HepG2 (cell line): ENCODE results near the gene DPEP1. TPM values are rescaled to one million over a fixed set of nuclear protein-coding genes. Genes with fewer than 3 reads are reported as not detected.
A peak's percentile ranks its signal among the peaks of the same experiment; 100 is the strongest.

Experiments
- FOXC1 ChIP-seq: sonication (generic); formaldehyde crosslinking; IDR thresholded peaks from 2 replicates; pipeline ENCODE4 v1.8.0; 2022; ENCODE audit warnings: mild to moderate bottlenecking, missing genetic modification reagents, borderline replicate concordance
- FOXK1 ChIP-seq: sonication (generic); formaldehyde crosslinking; IDR thresholded peaks from 2 replicates; pipeline ENCODE4 v1.4.0; 2020; ENCODE audit warnings: low read depth, missing genetic modification reagents, borderline replicate concordance
- NR2F2 ChIP-seq: IDR thresholded peaks from 2 replicates; pipeline ENCODE4 v1.6.1; 2012; ENCODE audit warnings: low read depth, inconsistent platforms, borderline replicate concordance
- ZC3H4 ChIP-seq: sonication (generic); formaldehyde crosslinking; IDR thresholded peaks from 2 replicates; pipeline ENCODE4 v1.4.0; 2020; ENCODE audit warnings: missing genetic modification reagents, borderline replicate concordance
- ZFX ChIP-seq: sonication (generic); formaldehyde crosslinking; IDR thresholded peaks from 2 replicates; pipeline ENCODE4 v1.4.0; 2020; ENCODE audit warnings: mild to moderate bottlenecking, low read depth, missing genetic modification reagents, moderate library complexity
- ZNF598 ChIP-seq: sonication (generic); formaldehyde crosslinking; IDR thresholded peaks from 2 replicates; pipeline ENCODE4 v1.5.1; 2020; ENCODE audit warnings: mild to moderate bottlenecking, missing genetic modification reagents, borderline replicate concordance
- ZNF614 ChIP-seq: IDR thresholded peaks from 2 replicates; pipeline ENCODE4 v1.6.1; 2018; ENCODE audit warnings: missing biosample characterization, missing genetic modification reagents, inconsistent platforms, borderline replicate concordance
- ZNF678 ChIP-seq: sonication (generic); formaldehyde crosslinking; IDR thresholded peaks from 2 replicates; pipeline ENCODE4 v1.4.0; 2020; ENCODE audit warnings: mild to moderate bottlenecking, missing genetic modification reagents
- polyA plus RNA-seq, 8 experiments: library from polyadenylated mRNA; depleted of rRNA in 3 of 8; stranded (reverse) in 7 of 8; unstranded in 1 of 8; fragments of >200 nt; fragmentation: Illumina TruSeq in 4 of 8; extraction: Trizol in 4 of 8; gene quantifications; 2 replicates each; pipeline versions ENCODE4 v1.2.1 to v1.2.3, GENCODE V29; 2011 to 2016; ENCODE audit warnings: low read depth in 4 of 8, missing spikeins in 1 of 8, mixed read lengths in 1 of 8; ENCODE audit not compliant: insufficient read depth in 1 of 8
- total RNA-seq, 5 experiments: library from RNA; depleted of rRNA; stranded (reverse); fragments of >200 nt; fragmentation: Illumina TruSeq; extraction: Trizol; gene quantifications; 2 replicates each; pipeline ENCODE4 v1.2.3, GENCODE V29; 2016; ENCODE audit warnings: low read depth in 1 of 5
- TF ChIP-seq, protein P1 (sequence below): sonication (generic); formaldehyde crosslinking; conservative IDR thresholded peaks from 2 replicates; pipeline ENCODE4 v1.8.0; 2022; ENCODE audit warnings: low read depth, missing genetic modification reagents
- TF ChIP-seq, protein P2 (sequence below): sonication (generic); formaldehyde crosslinking; IDR thresholded peaks from 2 replicates; pipeline ENCODE4 v1.5.1; 2020; ENCODE audit warnings: missing genetic modification reagents, mild to moderate bottlenecking, borderline replicate concordance
- TF ChIP-seq, protein P3 (sequence below): sonication (generic); formaldehyde crosslinking; IDR thresholded peaks from 2 replicates; pipeline ENCODE4 v1.4.0; 2020; ENCODE audit warnings: missing genetic modification reagents
- TF ChIP-seq, protein P4 (sequence below): sonication (generic); formaldehyde crosslinking; IDR thresholded peaks from 2 replicates; pipeline ENCODE4 v1.4.0; 2020; ENCODE audit warnings: mild to moderate bottlenecking, missing genetic modification reagents
- TF ChIP-seq, protein P5 (sequence below): IDR thresholded peaks from 2 replicates; pipeline ENCODE4 v1.6.1; 2018; ENCODE audit warnings: missing genetic modification reagents, mild to moderate bottlenecking, missing compliant biosample characterization
- TF ChIP-seq, protein P6 (sequence below): sonication (generic); formaldehyde crosslinking; IDR thresholded peaks from 2 replicates; pipeline ENCODE4 v1.9.0; 2021; ENCODE audit warnings: missing genetic modification reagents, borderline replicate concordance

Gene DPEP1
- total and polyA plus RNA-seq, 2 of the 13 experiments (the other 11 are each of a cell fraction or from before 2014, with no cell fraction given), result 37.6 to 52.2 TPM

DNA sequence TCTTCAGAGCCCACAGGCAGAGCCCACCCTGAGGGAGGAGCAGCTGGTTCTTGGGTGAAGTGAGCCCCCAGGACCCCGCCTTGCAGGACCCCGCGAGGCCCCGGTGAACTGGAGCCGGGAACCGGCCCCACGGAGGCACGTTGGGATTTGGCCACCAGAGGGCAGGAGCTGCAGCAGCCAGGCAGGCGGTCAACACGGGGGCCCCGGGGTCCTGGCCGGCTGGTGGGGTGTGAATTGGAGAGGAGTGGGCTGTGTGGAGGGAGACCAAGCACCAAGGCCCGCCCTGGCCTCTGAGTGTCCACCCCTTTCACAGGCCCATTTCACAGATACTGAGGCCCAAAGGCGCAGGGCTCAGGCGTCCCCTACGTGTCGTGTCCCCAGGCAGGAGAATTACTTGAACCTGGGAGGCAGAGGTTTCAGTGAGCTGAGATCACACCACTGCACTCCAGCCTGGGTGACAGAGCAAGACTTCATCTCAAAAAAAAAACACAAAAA, 2.2 kb downstream of the DPEP1 start (continued):
- TF ChIP-seq, protein P1, sequence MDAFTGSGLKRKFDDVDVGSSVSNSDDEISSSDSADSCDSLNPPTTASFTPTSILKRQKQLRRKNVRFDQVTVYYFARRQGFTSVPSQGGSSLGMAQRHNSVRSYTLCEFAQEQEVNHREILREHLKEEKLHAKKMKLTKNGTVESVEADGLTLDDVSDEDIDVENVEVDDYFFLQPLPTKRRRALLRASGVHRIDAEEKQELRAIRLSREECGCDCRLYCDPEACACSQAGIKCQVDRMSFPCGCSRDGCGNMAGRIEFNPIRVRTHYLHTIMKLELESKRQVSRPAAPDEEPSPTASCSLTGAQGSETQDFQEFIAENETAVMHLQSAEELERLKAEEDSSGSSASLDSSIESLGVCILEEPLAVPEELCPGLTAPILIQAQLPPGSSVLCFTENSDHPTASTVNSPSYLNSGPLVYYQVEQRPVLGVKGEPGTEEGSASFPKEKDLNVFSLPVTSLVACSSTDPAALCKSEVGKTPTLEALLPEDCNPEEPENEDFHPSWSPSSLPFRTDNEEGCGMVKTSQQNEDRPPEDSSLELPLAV (CRISPR knock-in tag), result no peak
- TF ChIP-seq FOXK1 (CRISPR knock-in tag) (peak; percentile 30; the same call in 1 of the 2 replicates), ZFX (CRISPR knock-in tag) (peak; percentile 46; the same call in 1 of the 2 replicates), NR2F2 (no peak), ZNF614 (CRISPR knock-in tag) (no peak; the same call in 1 of the 2 replicates), FOXC1 (CRISPR knock-in tag) (0 out of 2 replicates have a peak, but pooled peaks have one; percentile 69), ZC3H4 (CRISPR knock-in tag) (no peak), ZNF598 (peak; percentile 66; the same call in 1 of the 2 replicates), ZNF678 (CRISPR knock-in tag) (peak; percentile 16; the same call in 1 of the 2 replicates)
- TF ChIP-seq, protein P2, sequence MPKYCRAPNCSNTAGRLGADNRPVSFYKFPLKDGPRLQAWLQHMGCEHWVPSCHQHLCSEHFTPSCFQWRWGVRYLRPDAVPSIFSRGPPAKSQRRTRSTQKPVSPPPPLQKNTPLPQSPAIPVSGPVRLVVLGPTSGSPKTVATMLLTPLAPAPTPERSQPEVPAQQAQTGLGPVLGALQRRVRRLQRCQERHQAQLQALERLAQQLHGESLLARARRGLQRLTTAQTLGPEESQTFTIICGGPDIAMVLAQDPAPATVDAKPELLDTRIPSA (CRISPR knock-in tag), result no peak
- TF ChIP-seq, protein P3, sequence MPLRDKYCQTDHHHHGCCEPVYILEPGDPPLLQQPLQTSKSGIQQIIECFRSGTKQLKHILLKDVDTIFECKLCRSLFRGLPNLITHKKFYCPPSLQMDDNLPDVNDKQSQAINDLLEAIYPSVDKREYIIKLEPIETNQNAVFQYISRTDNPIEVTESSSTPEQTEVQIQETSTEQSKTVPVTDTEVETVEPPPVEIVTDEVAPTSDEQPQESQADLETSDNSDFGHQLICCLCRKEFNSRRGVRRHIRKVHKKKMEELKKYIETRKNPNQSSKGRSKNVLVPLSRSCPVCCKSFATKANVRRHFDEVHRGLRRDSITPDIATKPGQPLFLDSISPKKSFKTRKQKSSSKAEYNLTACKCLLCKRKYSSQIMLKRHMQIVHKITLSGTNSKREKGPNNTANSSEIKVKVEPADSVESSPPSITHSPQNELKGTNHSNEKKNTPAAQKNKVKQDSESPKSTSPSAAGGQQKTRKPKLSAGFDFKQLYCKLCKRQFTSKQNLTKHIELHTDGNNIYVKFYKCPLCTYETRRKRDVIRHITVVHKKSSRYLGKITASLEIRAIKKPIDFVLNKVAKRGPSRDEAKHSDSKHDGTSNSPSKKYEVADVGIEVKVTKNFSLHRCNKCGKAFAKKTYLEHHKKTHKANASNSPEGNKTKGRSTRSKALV, result 0 out of 2 replicates have a peak, but pooled peaks have one; percentile 47
- TF ChIP-seq, protein P4, sequence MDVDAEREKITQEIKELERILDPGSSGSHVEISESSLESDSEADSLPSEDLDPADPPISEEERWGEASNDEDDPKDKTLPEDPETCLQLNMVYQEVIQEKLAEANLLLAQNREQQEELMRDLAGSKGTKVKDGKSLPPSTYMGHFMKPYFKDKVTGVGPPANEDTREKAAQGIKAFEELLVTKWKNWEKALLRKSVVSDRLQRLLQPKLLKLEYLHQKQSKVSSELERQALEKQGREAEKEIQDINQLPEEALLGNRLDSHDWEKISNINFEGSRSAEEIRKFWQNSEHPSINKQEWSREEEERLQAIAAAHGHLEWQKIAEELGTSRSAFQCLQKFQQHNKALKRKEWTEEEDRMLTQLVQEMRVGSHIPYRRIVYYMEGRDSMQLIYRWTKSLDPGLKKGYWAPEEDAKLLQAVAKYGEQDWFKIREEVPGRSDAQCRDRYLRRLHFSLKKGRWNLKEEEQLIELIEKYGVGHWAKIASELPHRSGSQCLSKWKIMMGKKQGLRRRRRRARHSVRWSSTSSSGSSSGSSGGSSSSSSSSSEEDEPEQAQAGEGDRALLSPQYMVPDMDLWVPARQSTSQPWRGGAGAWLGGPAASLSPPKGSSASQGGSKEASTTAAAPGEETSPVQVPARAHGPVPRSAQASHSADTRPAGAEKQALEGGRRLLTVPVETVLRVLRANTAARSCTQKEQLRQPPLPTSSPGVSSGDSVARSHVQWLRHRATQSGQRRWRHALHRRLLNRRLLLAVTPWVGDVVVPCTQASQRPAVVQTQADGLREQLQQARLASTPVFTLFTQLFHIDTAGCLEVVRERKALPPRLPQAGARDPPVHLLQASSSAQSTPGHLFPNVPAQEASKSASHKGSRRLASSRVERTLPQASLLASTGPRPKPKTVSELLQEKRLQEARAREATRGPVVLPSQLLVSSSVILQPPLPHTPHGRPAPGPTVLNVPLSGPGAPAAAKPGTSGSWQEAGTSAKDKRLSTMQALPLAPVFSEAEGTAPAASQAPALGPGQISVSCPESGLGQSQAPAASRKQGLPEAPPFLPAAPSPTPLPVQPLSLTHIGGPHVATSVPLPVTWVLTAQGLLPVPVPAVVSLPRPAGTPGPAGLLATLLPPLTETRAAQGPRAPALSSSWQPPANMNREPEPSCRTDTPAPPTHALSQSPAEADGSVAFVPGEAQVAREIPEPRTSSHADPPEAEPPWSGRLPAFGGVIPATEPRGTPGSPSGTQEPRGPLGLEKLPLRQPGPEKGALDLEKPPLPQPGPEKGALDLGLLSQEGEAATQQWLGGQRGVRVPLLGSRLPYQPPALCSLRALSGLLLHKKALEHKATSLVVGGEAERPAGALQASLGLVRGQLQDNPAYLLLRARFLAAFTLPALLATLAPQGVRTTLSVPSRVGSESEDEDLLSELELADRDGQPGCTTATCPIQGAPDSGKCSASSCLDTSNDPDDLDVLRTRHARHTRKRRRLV, result no peak
- TF ChIP-seq, protein P5, sequence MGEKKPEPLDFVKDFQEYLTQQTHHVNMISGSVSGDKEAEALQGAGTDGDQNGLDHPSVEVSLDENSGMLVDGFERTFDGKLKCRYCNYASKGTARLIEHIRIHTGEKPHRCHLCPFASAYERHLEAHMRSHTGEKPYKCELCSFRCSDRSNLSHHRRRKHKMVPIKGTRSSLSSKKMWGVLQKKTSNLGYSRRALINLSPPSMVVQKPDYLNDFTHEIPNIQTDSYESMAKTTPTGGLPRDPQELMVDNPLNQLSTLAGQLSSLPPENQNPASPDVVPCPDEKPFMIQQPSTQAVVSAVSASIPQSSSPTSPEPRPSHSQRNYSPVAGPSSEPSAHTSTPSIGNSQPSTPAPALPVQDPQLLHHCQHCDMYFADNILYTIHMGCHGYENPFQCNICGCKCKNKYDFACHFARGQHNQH (CRISPR knock-in tag), result no peak
- TF ChIP-seq, protein P6, sequence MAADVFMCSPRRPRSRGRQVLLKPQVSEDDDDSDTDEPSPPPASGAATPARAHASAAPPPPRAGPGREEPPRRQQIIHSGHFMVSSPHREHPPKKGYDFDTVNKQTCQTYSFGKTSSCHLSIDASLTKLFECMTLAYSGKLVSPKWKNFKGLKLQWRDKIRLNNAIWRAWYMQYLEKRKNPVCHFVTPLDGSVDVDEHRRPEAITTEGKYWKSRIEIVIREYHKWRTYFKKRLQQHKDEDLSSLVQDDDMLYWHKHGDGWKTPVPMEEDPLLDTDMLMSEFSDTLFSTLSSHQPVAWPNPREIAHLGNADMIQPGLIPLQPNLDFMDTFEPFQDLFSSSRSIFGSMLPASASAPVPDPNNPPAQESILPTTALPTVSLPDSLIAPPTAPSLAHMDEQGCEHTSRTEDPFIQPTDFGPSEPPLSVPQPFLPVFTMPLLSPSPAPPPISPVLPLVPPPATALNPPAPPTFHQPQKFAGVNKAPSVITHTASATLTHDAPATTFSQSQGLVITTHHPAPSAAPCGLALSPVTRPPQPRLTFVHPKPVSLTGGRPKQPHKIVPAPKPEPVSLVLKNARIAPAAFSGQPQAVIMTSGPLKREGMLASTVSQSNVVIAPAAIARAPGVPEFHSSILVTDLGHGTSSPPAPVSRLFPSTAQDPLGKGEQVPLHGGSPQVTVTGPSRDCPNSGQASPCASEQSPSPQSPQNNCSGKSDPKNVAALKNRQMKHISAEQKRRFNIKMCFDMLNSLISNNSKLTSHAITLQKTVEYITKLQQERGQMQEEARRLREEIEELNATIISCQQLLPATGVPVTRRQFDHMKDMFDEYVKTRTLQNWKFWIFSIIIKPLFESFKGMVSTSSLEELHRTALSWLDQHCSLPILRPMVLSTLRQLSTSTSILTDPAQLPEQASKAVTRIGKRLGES, result no peak
